ENCODE results near the gene GALC.

The GALC gene

GRCh38 chr14:87998482-87998881 is 5.5 kb upstream of the GALC start:
- Histone ChIP-seq H3K27me3 (ENCODE audit: low read length) (no peaks in the 10 kb centered on the region), H3K36me3 (ENCODE audit: low read length) (no peaks in the 10 kb centered on the region), H3K4me2 (ENCODE audit: low read depth, low read length, poor library complexity, severe bottlenecking) (no peak overlapping the region), H3K9ac (ENCODE audit: low read length) (no peak overlapping the region), H3K9me2 (replicated peaks; ENCODE audit: insufficient read depth, low read length) (no peaks in the 10 kb centered on the region), H3F3A (ENCODE audit: insufficient read depth) (no peaks in the 10 kb centered on the region), H3K27ac (ENCODE audit: low read depth, low read length) (no peak overlapping the region), H2AFZ (ENCODE audit: low read depth, low read length, severe bottlenecking) (no peak overlapping the region), H4K20me1 (ENCODE audit: low read depth, low read length) (no peaks in the 10 kb centered on the region), H3K4me3 (ENCODE audit: insufficient read depth, low read length, poor library complexity, severe bottlenecking) (no peak overlapping the region), H3K79me2 (ENCODE audit: insufficient read depth, low read length) (no peaks in the 10 kb centered on the region), H3K9me3 (ENCODE audit: insufficient read depth, low read length) (no peaks in the 10 kb centered on the region)
- TF ChIP-seq CTCF (IDR thresholded peaks at IDR 0.05; ENCODE audit: insufficient read depth, low read length, poor library complexity, severe bottlenecking) (no peak), EZH2phosphoT487 (conservative IDR thresholded peaks at IDR 0.05; ENCODE audit: low read length) (no peak)

DNA sequence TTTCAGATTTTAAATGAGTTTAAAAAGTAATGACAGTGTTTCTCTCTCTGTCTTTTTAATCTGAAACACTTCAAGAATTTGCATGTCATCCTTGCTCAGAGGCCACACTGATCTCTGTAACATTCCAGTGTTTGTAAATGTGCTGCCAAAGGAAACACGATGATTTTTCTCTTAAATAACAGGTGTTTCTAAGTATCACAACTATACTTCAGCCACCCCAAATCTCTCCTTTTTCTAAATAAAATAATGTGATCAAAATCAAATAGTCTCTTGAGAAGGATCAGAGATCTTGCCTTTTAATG is 3.3 kb upstream of the GALC start:
- no peaks in the 10 kb centered on the region for H3K36me3 ChIP-seq (ENCODE audit: low read length)
- H3K9me2 ChIP-seq (replicated peaks; ENCODE audit: insufficient read depth, low read length), result no peaks in the 10 kb centered on the region
- no peaks in the 10 kb centered on the region for H3F3A ChIP-seq (ENCODE audit: insufficient read depth)
- no peak overlapping the region for H3K4me3 ChIP-seq (ENCODE audit: insufficient read depth, low read length, poor library complexity, severe bottlenecking)
- H3K9me3 ChIP-seq (ENCODE audit: insufficient read depth, low read length), result no peaks in the 10 kb centered on the region
- no peak overlapping the region for H2AFZ ChIP-seq (ENCODE audit: low read depth, low read length, severe bottlenecking)
- H3K4me2 ChIP-seq (ENCODE audit: low read depth, low read length, poor library complexity, severe bottlenecking), result no peak overlapping the region
- no peaks in the 10 kb centered on the region for H3K27me3 ChIP-seq (ENCODE audit: low read length)
- TF ChIP-seq EZH2phosphoT487 (conservative IDR thresholded peaks at IDR 0.05; ENCODE audit: low read length) (no peak), CTCF (IDR thresholded peaks at IDR 0.05; ENCODE audit: insufficient read depth, low read length, poor library complexity, severe bottlenecking) (no peak)
- no peaks in the 10 kb centered on the region for H3K79me2 ChIP-seq (ENCODE audit: insufficient read depth, low read length)
- no peaks in the 10 kb centered on the region for H4K20me1 ChIP-seq (ENCODE audit: low read depth, low read length)
- H3K27ac ChIP-seq (ENCODE audit: low read depth, low read length), result no peak overlapping the region
- H3K9ac ChIP-seq (ENCODE audit: low read length), result no peak overlapping the region

DNA sequence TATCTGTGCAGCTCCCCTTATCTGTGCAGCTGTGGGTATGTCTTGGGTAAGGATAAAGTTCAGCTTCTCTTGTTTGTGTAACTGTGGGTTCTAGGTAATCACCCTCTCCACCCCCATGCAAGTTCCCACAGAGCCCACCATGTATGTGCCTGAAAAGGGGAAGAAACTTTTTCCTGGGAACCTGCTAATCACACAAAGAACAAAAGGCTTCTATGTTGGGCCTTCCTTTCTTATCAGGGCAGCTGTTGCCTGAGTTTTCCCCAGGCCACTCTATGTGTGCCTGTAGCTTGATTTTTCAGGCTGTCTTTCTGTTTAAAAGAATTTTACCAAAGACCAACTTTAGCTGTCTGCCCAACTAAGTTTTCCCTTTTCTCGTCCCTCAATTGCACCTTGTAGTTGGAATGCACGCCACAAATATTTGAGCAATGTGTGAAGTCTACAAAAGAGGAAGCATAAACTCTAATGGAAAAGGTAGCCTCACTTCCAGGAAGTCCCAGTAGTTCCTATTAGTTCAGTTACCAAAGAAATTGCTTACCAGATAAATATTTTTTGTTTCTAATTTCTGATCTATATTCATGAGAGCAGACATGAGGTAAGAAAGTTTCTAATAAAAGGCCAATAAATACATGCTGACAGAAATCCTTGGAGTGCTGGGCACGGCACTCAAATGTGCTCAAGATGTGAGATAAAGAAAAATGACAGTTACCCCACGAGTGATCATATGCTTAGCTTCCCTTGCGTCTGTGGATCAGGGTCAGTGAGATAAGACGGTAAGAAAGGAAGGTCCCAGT is 2.7 kb upstream of the GALC start:
- Histone ChIP-seq H2AFZ (ENCODE audit: low read depth, low read length, severe bottlenecking) (no peak overlapping the region), H3K9ac (ENCODE audit: low read length) (no peak overlapping the region), H3K4me2 (ENCODE audit: low read depth, low read length, poor library complexity, severe bottlenecking) (no peak overlapping the region), H3K9me2 (replicated peaks; ENCODE audit: insufficient read depth, low read length) (no peaks in the 10 kb centered on the region), H3K36me3 (ENCODE audit: low read length) (no peaks in the 10 kb centered on the region), H4K20me1 (ENCODE audit: low read depth, low read length) (no peaks in the 10 kb centered on the region), H3K27ac (ENCODE audit: low read depth, low read length) (no peak overlapping the region), H3K27me3 (ENCODE audit: low read length) (no peaks in the 10 kb centered on the region), H3K9me3 (ENCODE audit: insufficient read depth, low read length) (no peaks in the 10 kb centered on the region), H3F3A (ENCODE audit: insufficient read depth) (no peaks in the 10 kb centered on the region), H3K79me2 (ENCODE audit: insufficient read depth, low read length) (no peaks in the 10 kb centered on the region), H3K4me3 (ENCODE audit: insufficient read depth, low read length, poor library complexity, severe bottlenecking) (no peak overlapping the region)
- TF ChIP-seq EZH2phosphoT487 (conservative IDR thresholded peaks at IDR 0.05; ENCODE audit: low read length) (no peak), CTCF (IDR thresholded peaks at IDR 0.05; ENCODE audit: insufficient read depth, low read length, poor library complexity, severe bottlenecking) (no peak)
